IMR-90 (cell line): Measurements from ENCODE around the gene YWHAG. TPM values are rescaled to one million over a fixed set of nuclear protein-coding genes. Genes with fewer than 3 reads are reported as not detected.
A peak's percentile ranks its signal among the peaks of the same experiment; 100 is the strongest.

ENCODE experiments used
- ATAC-seq: fragments of 200-7000 bp; cut with Tn5 transposase; 2 replicates; pipeline ENCODE4 v1.9.1; 2020; ENCODE audit warnings: low read depth, mild to moderate bottlenecking, moderate library complexity
- BruUV-seq: library from RNA; stranded (reverse); fragments of 400-500 nt; replicated peaks from 2 replicates; lab custom pipeline; 2021; lab: Mats Ljungman, UMichigan
- CTCF ChIA-PET: fragments of 300-600 bp; formaldehyde crosslinking; extraction: SDS; loops from one replicate; lab custom pipeline; 2021; ENCODE audit warnings: antibody characterized with exemption; lab: Yijun Ruan, JAX
- POLR2A ChIA-PET: fragments of 300-600 bp; sonication (Branson Sonifier 250); formaldehyde crosslinking; loops from one replicate; lab custom pipeline; 2022; ENCODE audit warnings: antibody characterized with exemption; ENCODE audit not compliant: unreplicated experiment; lab: Charles Lee
- DNase-seq: peaks from one replicate; pipeline ENCODE4 v3.0.0; 2013
- H2AFZ ChIP-seq: replicated peaks from 2 replicates; pipeline ENCODE3; 2013; ENCODE audit warnings: low read length, mild to moderate bottlenecking; ENCODE audit not compliant: poor library complexity
- H2AK5ac ChIP-seq: 2 replicates; pipeline ENCODE4 v1.6.1; 2013; ENCODE audit warnings: low read depth, low read length, inconsistent platforms
- H2AK9ac ChIP-seq: replicated peaks from 2 replicates; pipeline ENCODE3; 2013; ENCODE audit warnings: mild to moderate bottlenecking, low read depth, low read length, moderate library complexity; ENCODE audit not compliant: poor library complexity
- H2BK120ac ChIP-seq: 2 replicates; pipeline ENCODE4 v1.6.1; 2013; ENCODE audit warnings: low read depth, low read length, inconsistent platforms
- H2BK15ac ChIP-seq: 3 replicates; pipeline ENCODE4 v1.6.1; 2013; ENCODE audit warnings: low read depth, low read length, inconsistent platforms
- H2BK20ac ChIP-seq: 2 replicates; pipeline ENCODE4 v1.6.1; 2013; ENCODE audit warnings: low read depth, mild to moderate bottlenecking, inconsistent platforms, low read length, moderate library complexity
- H2BK5ac ChIP-seq: 2 replicates; pipeline ENCODE4 v1.6.1; 2013; ENCODE audit warnings: mild to moderate bottlenecking, low read depth, low read length, inconsistent platforms; ENCODE audit not compliant: poor library complexity, severe bottlenecking
- H3K14ac ChIP-seq: replicated peaks from 2 replicates; pipeline ENCODE4 v1.6.1; 2013; ENCODE audit warnings: low read depth, low read length, inconsistent platforms
- H3K18ac ChIP-seq: 2 replicates; pipeline ENCODE4 v1.6.1; 2013; ENCODE audit warnings: low read depth, low read length, control low read depth
- H3K23ac ChIP-seq: 2 replicates; pipeline ENCODE4 v1.6.1; 2013; ENCODE audit warnings: low read depth, low read length, inconsistent platforms
- H3K27ac ChIP-seq: 2 replicates; pipeline ENCODE4 v1.5.1; 2013; ENCODE audit warnings: mild to moderate bottlenecking, control low read depth, low read length; ENCODE audit not compliant: insufficient read depth
- H3K27me3 ChIP-seq: 2 replicates; pipeline ENCODE4 v1.6.1; 2013; ENCODE audit warnings: low read length; ENCODE audit not compliant: control insufficient read depth, insufficient read depth
- H3K36me3 ChIP-seq: 2 replicates; pipeline ENCODE4 v1.6.1; 2013; ENCODE audit warnings: low read length, mixed read lengths; ENCODE audit not compliant: control insufficient read depth, insufficient read depth
- H3K4ac ChIP-seq: 2 replicates; pipeline ENCODE4 v1.6.1; 2013; ENCODE audit warnings: low read depth, low read length, inconsistent platforms
- H3K4me1 ChIP-seq: 2 replicates; pipeline ENCODE4 v1.6.1; 2013; ENCODE audit warnings: low read length, mixed read lengths; ENCODE audit not compliant: control insufficient read depth, insufficient read depth
- H3K4me2 ChIP-seq: 2 replicates; pipeline ENCODE4 v1.6.1; 2013; ENCODE audit warnings: low read depth, mild to moderate bottlenecking, control low read depth, low read length, moderate library complexity
- H3K4me3 ChIP-seq: 2 replicates; pipeline ENCODE4 v1.5.1; 2013; ENCODE audit warnings: low read depth, mild to moderate bottlenecking, control low read depth, low read length, moderate library complexity; ENCODE audit not compliant: insufficient read depth
- H3K56ac ChIP-seq: 2 replicates; pipeline ENCODE4 v1.6.1; 2013; ENCODE audit warnings: low read length, inconsistent platforms; ENCODE audit not compliant: insufficient read depth; ENCODE audit errors: extremely low read depth
- H3K79me1 ChIP-seq, 2 experiments: 2 replicates each; pipeline ENCODE4 v1.6.1; 2013; ENCODE audit warnings: low read length in 2 of 2, inconsistent platforms in 1 of 2, low read depth in 1 of 2
- H3K9ac ChIP-seq: 2 replicates; pipeline ENCODE4 v1.6.1; 2013; ENCODE audit warnings: low read depth, low read length, control low read depth
- H3K9me1 ChIP-seq: 2 replicates; pipeline ENCODE4 v1.6.1; 2013; ENCODE audit warnings: low read length, inconsistent platforms; ENCODE audit not compliant: insufficient read depth
- H3K9me3 ChIP-seq: 2 replicates; pipeline ENCODE4 v1.6.1; 2013; ENCODE audit warnings: low read length; ENCODE audit not compliant: control insufficient read depth, insufficient read depth
- H4K20me1 ChIP-seq: 2 replicates; pipeline ENCODE4 v1.6.1; 2013; ENCODE audit warnings: low read length, inconsistent platforms; ENCODE audit not compliant: insufficient read depth
- H4K5ac ChIP-seq: 2 replicates; pipeline ENCODE4 v1.6.1; 2013; ENCODE audit warnings: mild to moderate bottlenecking, low read depth, low read length, control low read depth
- H4K8ac ChIP-seq, 2 experiments: 2 replicates each; pipeline ENCODE4 v1.6.1; 2013; ENCODE audit warnings: low read depth in 2 of 2, low read length in 2 of 2, control low read depth in 1 of 2, inconsistent platforms in 1 of 2
- H4K91ac ChIP-seq: 2 replicates; pipeline ENCODE4 v1.6.1; 2013; ENCODE audit warnings: low read depth, low read length, inconsistent platforms; ENCODE audit not compliant: insufficient read depth
- BHLHE40 ChIP-seq: fragments of 150-350 bp; IDR thresholded peaks from 2 replicates; pipeline ENCODE4 v1.6.1; 2016; ENCODE audit warnings: mild to moderate bottlenecking, low read depth, low read length
- CHD1 ChIP-seq: IDR thresholded peaks from 2 replicates; pipeline ENCODE4 v1.6.1; 2012; ENCODE audit warnings: low read depth, low read length, improper control_type of control experiment
- CTCF ChIP-seq: conservative IDR thresholded peaks from 2 replicates; pipeline ENCODE4 v1.5.1; 2012; ENCODE audit warnings: mild to moderate bottlenecking, low read depth, low read length, improper control_type of control experiment
- ELK1 ChIP-seq: fragments of 150-350 bp; IDR thresholded peaks from 2 replicates; pipeline ENCODE4 v1.6.1; 2016; ENCODE audit warnings: low read depth, mild to moderate bottlenecking, low read length, moderate library complexity, borderline replicate concordance
- MAFK ChIP-seq: IDR thresholded peaks from 2 replicates; pipeline ENCODE4 v1.6.1; 2012; ENCODE audit warnings: low read depth, low read length, improper control_type of control experiment
- MAZ ChIP-seq: IDR thresholded peaks from 2 replicates; pipeline ENCODE4 v1.6.1; 2012; ENCODE audit warnings: low read depth, mild to moderate bottlenecking, low read length, improper control_type of control experiment, moderate library complexity, borderline replicate concordance
- MXI1 ChIP-seq: IDR thresholded peaks from 2 replicates; pipeline ENCODE4 v1.6.1; 2012; ENCODE audit warnings: low read depth, mild to moderate bottlenecking, low read length, moderate library complexity, borderline replicate concordance
- NFE2L2 ChIP-seq: fragments of 150-350 bp; IDR thresholded peaks from 2 replicates; pipeline ENCODE4 v1.6.1; 2016; ENCODE audit warnings: low read depth, mild to moderate bottlenecking, low read length
- RFX5 ChIP-seq: IDR thresholded peaks from 2 replicates; pipeline ENCODE4 v1.8.0; 2012; ENCODE audit warnings: low read depth, mild to moderate bottlenecking, low read length, moderate library complexity
- WGBS, 2 experiments: methylation state at CpG; one replicate each; pipeline versions ENCODE4 v1.1.5 to v1.1.7; 2013; ENCODE audit warnings: missing lambda C conversion rate in 2 of 2; ENCODE audit not compliant: insufficient read length in 1 of 2; ENCODE audit errors: extremely low coverage in 2 of 2; 5-methylcytosine and 5-hydroxymethylcytosine counted together
- dilution Hi-C: fragments of 300-500 bp; cut with HindIII; formaldehyde crosslinking; loops from one replicate; pipeline ENCODE4 v1.14.3; 2018; ENCODE audit warnings: low sequenced_read_pairs; ENCODE audit not compliant: unreplicated experiment
- in situ Hi-C: fragments of 300-500 bp; cut with MboI; formaldehyde crosslinking; loops from 3 replicates; pipeline ENCODE4 v1.14.3; 2019; ENCODE audit warnings: low sequenced_read_pairs, inconsistent platforms, mixed read lengths
- intact Hi-C: fragments of 100-400 bp; cut with micrococcal nuclease; formaldehyde crosslinking; loops from 2 replicates; pipeline ENCODE4 v1.10.0; 2022
- polyA plus RNA-seq, 3 experiments: library from polyadenylated mRNA; depleted of rRNA; stranded (reverse); fragments of >200 nt; gene quantifications; 2 replicates each; pipeline ENCODE4 v1.2.3, GENCODE V29; 2012; ENCODE audit warnings: low replicate concordance in 1 of 3
- total RNA-seq: library from RNA; depleted of rRNA; stranded (reverse); fragments of >200 nt; gene quantifications from 2 replicates; pipeline ENCODE4 v1.2.3, GENCODE V29; 2012

YWHAG gene
- total and polyA plus RNA-seq, 2 of the 4 experiments (the other 2 are of a cell fraction): 40.1 to 64.9 TPM

- Histone ChIP-seq H2BK15ac (no peak overlapping the region), H3K79me1 (peaks cover 4 to 82% of the 10 kb centered on the region in 2 experiments; a peak in 3 of 4 replicates), H4K20me1 (peaks cover 98% of the 10 kb centered on the region), H3K56ac (no peak overlapping the region), H2BK5ac (no peak overlapping the region), H3K36me3 (peaks cover 43% of the 10 kb centered on the region), H2BK20ac (no peak overlapping the region), H3K4me1 (peaks cover 10% of the 10 kb centered on the region), H3K18ac (no peak overlapping the region), H4K5ac (no peak overlapping the region), H4K91ac (no peak overlapping the region), H2AK5ac (no peak overlapping the region), H2AFZ (no peak overlapping the region), H3K9me3 (no peaks in the 10 kb centered on the region), H3K4me2 (no peak overlapping the region), H3K14ac (no peak overlapping the region), H2BK120ac (no peak overlapping the region), H3K4ac (no peak overlapping the region), H3K27ac (no peak overlapping the region), H3K27me3 (no peaks in the 10 kb centered on the region), H3K4me3 (no peak overlapping the region), H3K9me1 (peaks cover 29% of the 10 kb centered on the region), H4K8ac (no peak overlapping the region), H3K9ac (no peak overlapping the region), H2AK9ac (no peak overlapping the region), H3K23ac (0 out of 2 replicates have a peak overlapping the region, but pooled peaks have one; percentile 8)
- BruUV-seq: no TSS peak
- TF ChIP-seq RFX5: no peak
- no peak for TF ChIP-seq CHD1
- TF ChIP-seq ELK1: no peak
- no peak for TF ChIP-seq NFE2L2
- no peak for TF ChIP-seq MAZ
- no peak for TF ChIP-seq MXI1
- TF ChIP-seq CTCF: no peak
- TF ChIP-seq MAFK: no peak
- no peak for TF ChIP-seq BHLHE40
- CTCF ChIA-PET: no interaction called here
- no peak for DNase-seq
- WGBS, 2 experiments: 80% methylated on average over 1 of the region's 4 CpGs; no CpG with 5 or more reads in 1 of the 2 experiments
- intact Hi-C loops: no loop called here
- in situ Hi-C loops: no loop called here
- POLR2A ChIA-PET: no interaction called here
- dilution Hi-C loops: no loop called here
- no peak for ATAC-seq
Observed at GRCh38 chr7:76330261-76330660, 28.5 kb downstream of the YWHAG start.
